ENCODE data around the gene SMPD2. TPM values are rescaled to one million over a fixed set of nuclear protein-coding genes. Genes with fewer than 3 reads are reported as not detected.

The SMPD2 gene
- polyA plus RNA-seq, 3 donors, result 13.9 to 16.5 (median 16.2) TPM

GRCh38 chr6:109482905-109483734 lies 42.6 kb downstream of the SMPD2 start, which contains the start of gene ZBTB24:
Gene ZBTB24 (minus strand): TSS chr6:109483219. CDS start chr6:109482026, 1,193 bp downstream.
- DNase-seq (ENCODE audit: low read depth in 3 of 3, low spot score in 2 of 3), result peak in 2 of 3 donors; percentile 59 to 68

GRCh38 chr6:109483735-109484057 lies 43.2 kb downstream of the SMPD2 start:
- DNase-seq (ENCODE audit: low read depth in 3 of 3, low spot score in 2 of 3), result no peak

GRCh38 chr6:109484122-109484521 lies 43.6 kb downstream of the SMPD2 start:
- DNase-seq (ENCODE audit: low read depth in 3 of 3, low spot score in 2 of 3), result no peak

DNA sequence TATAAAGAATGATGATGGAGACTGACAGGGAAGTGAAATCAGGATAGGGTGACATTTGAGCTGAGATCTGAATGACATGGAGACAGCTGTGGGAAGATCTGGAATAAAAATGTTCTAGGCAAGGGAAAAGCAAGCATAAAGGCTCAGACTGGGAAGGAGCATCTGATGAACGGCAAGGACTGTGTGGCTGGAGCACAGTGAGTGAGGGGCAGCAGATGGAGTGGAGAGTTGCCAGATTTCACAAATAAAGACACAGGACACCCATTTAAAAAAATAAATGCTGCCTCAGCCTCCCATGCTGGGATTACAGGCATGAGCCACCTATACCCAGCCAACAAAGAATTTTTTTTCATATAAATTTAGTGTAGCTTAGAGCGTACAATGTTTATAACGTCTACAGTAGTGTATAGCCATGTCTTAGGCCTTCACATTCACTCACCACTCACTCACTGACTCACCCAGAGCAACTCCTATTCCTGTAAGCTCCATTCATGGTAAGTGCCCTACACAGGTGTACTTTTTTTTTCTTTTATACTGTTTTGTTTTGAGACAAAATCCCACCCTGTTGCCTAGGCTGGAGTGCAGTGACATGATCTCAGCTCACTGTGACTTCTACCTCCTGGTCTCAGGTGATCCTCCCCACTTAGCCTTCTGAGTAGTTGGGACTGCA lies 44.9 kb downstream of the SMPD2 start:
- no peak for DNase-seq (ENCODE audit: low read depth in 3 of 3, low spot score in 2 of 3)

- no peak for DNase-seq (ENCODE audit: low read depth in 3 of 3, low spot score in 2 of 3)
Measured at GRCh38 chr6:109486068-109486467, 45.5 kb downstream of the SMPD2 start.

DNA sequence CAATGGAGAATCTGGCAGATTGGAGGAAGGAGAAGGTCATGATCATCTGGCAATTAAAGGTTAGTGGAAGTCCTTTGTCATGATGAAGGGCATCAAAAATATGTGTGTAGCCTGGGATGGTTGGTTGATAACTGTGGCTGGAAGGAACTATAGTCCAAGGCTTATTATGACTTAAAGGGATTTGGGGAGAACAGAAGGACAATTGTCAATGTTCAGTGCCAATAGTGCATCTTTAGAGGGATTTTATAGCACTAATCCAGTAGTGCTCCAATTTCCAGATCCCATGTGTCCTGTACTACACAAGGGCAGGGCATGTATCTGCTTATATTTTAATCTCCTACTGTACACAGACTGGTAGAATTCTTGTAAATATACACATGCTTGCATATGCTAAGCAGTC lies 47.5 kb downstream of the SMPD2 start:
- DNase-seq (ENCODE audit: low read depth in 3 of 3, low spot score in 2 of 3), result no peak

- no peak for DNase-seq (ENCODE audit: low read depth in 3 of 3, low spot score in 2 of 3)
Measured at GRCh38 chr6:109490713-109491112, 50.2 kb downstream of the SMPD2 start.

DNA sequence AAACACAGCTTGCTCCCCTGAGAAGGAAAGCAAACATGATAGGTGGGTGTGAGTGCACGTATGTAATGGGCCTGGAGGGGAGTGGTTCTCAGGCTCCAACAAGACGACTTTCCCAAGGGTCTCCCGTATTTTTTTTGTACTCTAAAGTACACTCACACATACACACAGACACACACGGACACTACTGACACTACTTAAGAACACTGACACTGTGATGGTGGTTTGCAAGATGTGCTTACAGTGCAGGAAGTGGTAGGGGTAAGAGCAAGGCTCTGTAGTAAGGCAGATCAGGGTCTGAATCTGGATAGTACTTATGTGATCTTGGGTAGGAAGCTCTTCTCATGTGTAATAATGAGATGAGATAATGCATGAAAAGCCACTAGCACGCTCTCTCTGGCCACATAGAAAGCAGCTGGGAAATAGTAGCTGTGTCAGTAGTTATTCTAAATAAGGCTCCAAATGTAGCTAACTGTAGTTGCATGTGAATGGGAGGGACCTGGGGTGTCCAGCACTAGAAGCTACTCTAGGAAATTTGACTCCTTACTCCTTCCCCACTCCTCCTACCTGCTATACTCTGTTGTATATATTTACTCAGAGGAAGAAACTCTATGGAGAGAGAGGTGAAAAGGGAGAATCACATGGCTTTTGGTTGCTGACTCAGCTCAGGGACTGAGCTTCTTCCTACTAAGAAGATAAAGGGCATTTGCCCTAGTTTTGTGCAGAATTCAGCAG lies 50.8 kb downstream of the SMPD2 start:
- DNase-seq (ENCODE audit: low read depth in 3 of 3, low spot score in 2 of 3), result no peak

Other genes starting within 250 kb of the SMPD2 start
- 100 to 1,000 TPM; 537 to 547 (median 545) TPM for gene CD164, start 58.3 kb upstream of the SMPD2 start, polyA plus RNA-seq (ENCODE audit: insufficient read length in 3 of 3)
- gene PPIL6, start 96 bp upstream of the SMPD2 start, polyA plus RNA-seq (ENCODE audit: insufficient read length in 3 of 3), result 10 to 100 TPM; 19.6 to 21.3 (median 19.9) TPM
- gene MICAL1, start 15.0 kb downstream of the SMPD2 start, polyA plus RNA-seq (ENCODE audit: insufficient read length in 3 of 3), result 10 to 100 TPM; 20.1 to 27.7 (median 22.4) TPM
- 10 to 100 TPM; 14.7 to 15.3 (median 15.2) TPM for gene ZBTB24, start 42.5 kb downstream of the SMPD2 start, polyA plus RNA-seq (ENCODE audit: insufficient read length in 3 of 3)

All from right renal cortex interstitium (tissue), 3 donors.